ENCODE data around the gene PRSS57. TPM values are rescaled to one million over a fixed set of nuclear protein-coding genes. Genes with fewer than 3 reads are reported as not detected.

PRSS57 gene
- total RNA-seq, 1 experiment from 2014 or later, result not detected

DNA sequence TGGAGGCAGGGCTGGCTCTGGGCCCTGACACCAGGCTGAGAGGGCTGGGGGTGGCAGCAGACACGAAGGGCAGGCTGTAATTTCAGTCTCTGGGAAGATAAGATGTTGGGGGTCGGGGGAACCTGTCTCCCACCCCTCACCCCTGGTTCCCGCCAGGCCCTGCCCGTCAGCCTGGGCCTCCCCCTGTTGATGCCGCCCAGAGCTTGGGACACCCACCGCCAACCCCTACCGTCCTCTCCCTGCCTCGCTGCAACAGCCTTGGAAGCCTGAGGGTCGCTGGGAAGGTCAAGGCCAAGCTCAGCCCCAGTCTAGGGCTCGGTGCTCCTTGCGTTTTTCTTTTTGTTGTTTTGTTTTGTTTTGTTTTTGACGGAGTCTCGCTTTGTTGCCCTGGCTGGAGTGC, 28.0 kb upstream of the PRSS57 start:
- no peak overlapping the region for H3K4me3 Mint-ChIP-seq (ENCODE audit: low read depth, unreplicated experiment)
- H3K4me1 Mint-ChIP-seq (ENCODE audit: low read depth, unreplicated experiment), result no peaks in the 10 kb centered on the region
- intact Hi-C loops (cut with micrococcal nuclease; ENCODE audit: unreplicated experiment), result no loop called here
- peaks cover 8% of the 10 kb centered on the region for H3K36me3 Mint-ChIP-seq (ENCODE audit: insufficient read depth, unreplicated experiment)
- TF ChIP-seq, protein P1, sequence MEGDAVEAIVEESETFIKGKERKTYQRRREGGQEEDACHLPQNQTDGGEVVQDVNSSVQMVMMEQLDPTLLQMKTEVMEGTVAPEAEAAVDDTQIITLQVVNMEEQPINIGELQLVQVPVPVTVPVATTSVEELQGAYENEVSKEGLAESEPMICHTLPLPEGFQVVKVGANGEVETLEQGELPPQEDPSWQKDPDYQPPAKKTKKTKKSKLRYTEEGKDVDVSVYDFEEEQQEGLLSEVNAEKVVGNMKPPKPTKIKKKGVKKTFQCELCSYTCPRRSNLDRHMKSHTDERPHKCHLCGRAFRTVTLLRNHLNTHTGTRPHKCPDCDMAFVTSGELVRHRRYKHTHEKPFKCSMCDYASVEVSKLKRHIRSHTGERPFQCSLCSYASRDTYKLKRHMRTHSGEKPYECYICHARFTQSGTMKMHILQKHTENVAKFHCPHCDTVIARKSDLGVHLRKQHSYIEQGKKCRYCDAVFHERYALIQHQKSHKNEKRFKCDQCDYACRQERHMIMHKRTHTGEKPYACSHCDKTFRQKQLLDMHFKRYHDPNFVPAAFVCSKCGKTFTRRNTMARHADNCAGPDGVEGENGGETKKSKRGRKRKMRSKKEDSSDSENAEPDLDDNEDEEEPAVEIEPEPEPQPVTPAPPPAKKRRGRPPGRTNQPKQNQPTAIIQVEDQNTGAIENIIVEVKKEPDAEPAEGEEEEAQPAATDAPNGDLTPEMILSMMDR (IDR thresholded peaks at IDR 0.05; ENCODE audit: unreplicated experiment), result no peak
- peaks cover 10% of the 10 kb centered on the region for H3K27me3 Mint-ChIP-seq (ENCODE audit: unreplicated experiment)
- no TSS peak for BruUV-seq (replicated peaks)
- H3K27ac Mint-ChIP-seq (ENCODE audit: unreplicated experiment), result no peak overlapping the region
- no peak for DNase-seq
- CTCF ChIA-PET, result no interaction called here
- H3K9me3 Mint-ChIP-seq (ENCODE audit: low read depth, unreplicated experiment), result no peaks in the 10 kb centered on the region

DNA sequence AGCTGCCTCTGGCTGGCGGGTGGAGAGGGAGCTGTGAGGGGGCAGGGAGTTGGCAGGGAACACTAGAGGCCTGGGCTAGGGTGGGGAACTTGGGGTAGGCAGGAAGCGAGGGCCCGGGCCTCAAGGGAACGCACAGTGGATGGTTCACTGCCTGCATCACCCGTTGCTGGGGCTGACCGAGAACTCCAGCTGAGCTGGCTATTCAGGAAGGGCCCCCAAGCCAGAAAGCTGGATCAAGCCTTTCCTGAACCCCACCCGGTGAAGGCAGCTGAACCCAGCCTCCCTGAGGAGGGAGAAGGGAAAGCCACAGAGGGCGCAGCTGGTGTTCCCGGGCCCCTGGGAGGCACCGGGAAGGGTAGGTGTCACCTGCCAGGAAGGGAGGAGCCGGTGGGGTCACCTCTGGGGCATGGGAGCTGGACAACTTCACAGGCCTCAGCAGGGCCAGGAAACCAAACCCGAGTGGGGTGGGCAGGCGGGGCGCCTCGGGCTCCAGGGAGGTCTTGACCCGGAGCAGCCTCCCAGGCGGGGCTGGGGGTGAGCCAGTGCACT, 27.4 kb upstream of the PRSS57 start:
- intact Hi-C loops (cut with micrococcal nuclease; ENCODE audit: unreplicated experiment), result no loop called here
- DNase-seq, result no peak
- CTCF ChIA-PET, result no interaction called here
- Mint-ChIP-seq H3K9me3 (ENCODE audit: low read depth, unreplicated experiment) (no peaks in the 10 kb centered on the region), H3K27me3 (ENCODE audit: unreplicated experiment) (peaks cover 16% of the 10 kb centered on the region), H3K36me3 (ENCODE audit: insufficient read depth, unreplicated experiment) (peaks cover 5% of the 10 kb centered on the region), H3K27ac (ENCODE audit: unreplicated experiment) (no peak overlapping the region), H3K4me3 (ENCODE audit: low read depth, unreplicated experiment) (no peak overlapping the region), H3K4me1 (ENCODE audit: low read depth, unreplicated experiment) (no peaks in the 10 kb centered on the region)
- TF ChIP-seq, protein P1 (IDR thresholded peaks at IDR 0.05; ENCODE audit: unreplicated experiment), result no peak
- no TSS peak for BruUV-seq (replicated peaks)

- H3K27ac Mint-ChIP-seq (ENCODE audit: unreplicated experiment), result no peak overlapping the region
- CTCF ChIA-PET, result no interaction called here
Measured at GRCh38 chr19:720345-721160, 25.3 kb upstream of the PRSS57 start.

GRCh38 chr19:719636-720344, 24.5 kb upstream of the PRSS57 start:
- BruUV-seq (replicated peaks), result no TSS peak

More at GRCh38 chr19:720345-721160, 25.3 kb upstream of the PRSS57 start:
- TF ChIP-seq, protein P1 (IDR thresholded peaks at IDR 0.05; ENCODE audit: unreplicated experiment), result no peak
- H3K36me3 Mint-ChIP-seq (ENCODE audit: insufficient read depth, unreplicated experiment), result peaks cover 4% of the 10 kb centered on the region
- no peaks in the 10 kb centered on the region for H3K4me1 Mint-ChIP-seq (ENCODE audit: low read depth, unreplicated experiment)
- H3K27me3 Mint-ChIP-seq (ENCODE audit: unreplicated experiment), result peaks cover 33% of the 10 kb centered on the region
- no TSS peak for BruUV-seq (replicated peaks)
- peaks cover under 1% of the 10 kb centered on the region for H3K9me3 Mint-ChIP-seq (ENCODE audit: low read depth, unreplicated experiment)
- DNase-seq, result no peak
- H3K4me3 Mint-ChIP-seq (ENCODE audit: low read depth, unreplicated experiment), result no peak overlapping the region
- intact Hi-C loops (cut with micrococcal nuclease; ENCODE audit: unreplicated experiment), result no loop called here

More at GRCh38 chr19:719636-720344, 24.5 kb upstream of the PRSS57 start:
- no peak overlapping the region for H3K27ac Mint-ChIP-seq (ENCODE audit: unreplicated experiment)
- intact Hi-C loops (cut with micrococcal nuclease; ENCODE audit: unreplicated experiment), result no loop called here
- H3K27me3 Mint-ChIP-seq (ENCODE audit: unreplicated experiment), result peaks cover 40% of the 10 kb centered on the region
- TF ChIP-seq, protein P1 (IDR thresholded peaks at IDR 0.05; ENCODE audit: unreplicated experiment), result no peak
- CTCF ChIA-PET, result no interaction called here
- no peak overlapping the region for H3K4me3 Mint-ChIP-seq (ENCODE audit: low read depth, unreplicated experiment)
- H3K4me1 Mint-ChIP-seq (ENCODE audit: low read depth, unreplicated experiment), result no peaks in the 10 kb centered on the region
- peaks cover 3% of the 10 kb centered on the region for H3K9me3 Mint-ChIP-seq (ENCODE audit: low read depth, unreplicated experiment)
- peaks cover 6% of the 10 kb centered on the region for H3K36me3 Mint-ChIP-seq (ENCODE audit: insufficient read depth, unreplicated experiment)
- no peak for DNase-seq
